HG03565 (cell line): ENCODE results near the gene ONECUT3.
"Not testable (repeated sequence)": the region's sequence is repeated elsewhere in the genome, so short reads cannot be mapped to it uniquely, and the experiment has no call there.

Experiments used
- ATAC-seq: cut with Tn5 transposase; IDR thresholded peaks from one replicate; pipeline ENCODE4 v1.9.1; 2021; ENCODE audit warnings: mild to moderate bottlenecking, moderate library complexity; ENCODE audit not compliant: unreplicated experiment

The ONECUT3 gene

GRCh38 chr19:1752757-1753728 is at the start of gene ONECUT3:
Gene ONECUT3 (plus strand): TSS chr19:1753506. CDS start chr19:1753663, 157 bp downstream.
- no peak for ATAC-seq

DNA sequence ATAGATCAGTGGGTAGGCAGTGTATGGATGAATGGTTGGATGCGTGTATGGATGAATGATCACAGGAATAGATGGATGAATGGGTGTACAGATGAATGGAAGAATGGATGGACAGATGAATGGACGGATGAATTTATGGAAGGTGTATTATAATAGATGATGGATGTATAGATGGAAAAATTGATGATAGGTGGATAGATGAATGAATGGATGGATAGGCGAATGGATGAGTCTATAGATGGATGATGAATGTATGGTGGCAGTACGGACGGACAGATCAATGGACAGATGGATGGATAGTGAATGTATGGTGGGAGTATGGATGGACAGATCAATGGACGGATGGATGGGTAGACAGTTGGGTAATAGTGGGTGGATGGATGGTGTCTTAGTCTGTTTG is 49.0 kb upstream of the ONECUT3 start:
- ATAC-seq = no peak

DNA sequence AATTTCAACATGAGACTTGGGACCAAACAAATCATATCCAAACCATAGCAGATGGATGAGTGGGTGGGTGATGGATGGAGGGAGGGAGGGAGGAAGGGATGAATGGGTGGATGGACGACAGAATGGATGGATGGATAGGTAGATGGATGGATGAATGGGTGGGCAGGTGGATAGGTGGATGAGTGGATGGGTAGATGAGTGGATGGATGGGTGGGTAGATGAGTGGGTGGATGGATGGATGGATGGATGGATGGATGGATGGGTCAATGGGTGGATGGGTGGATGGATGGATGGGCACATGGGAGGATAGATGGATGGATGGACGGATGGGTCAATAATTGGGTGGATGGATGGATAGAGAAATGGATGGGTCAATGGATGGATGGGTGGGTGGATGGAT is 47.9 kb upstream of the ONECUT3 start:
- ATAC-seq = no peak

GRCh38 chr19:1706646-1707045 is 46.7 kb upstream of the ONECUT3 start:
- not testable (repeated sequence) for ATAC-seq

DNA sequence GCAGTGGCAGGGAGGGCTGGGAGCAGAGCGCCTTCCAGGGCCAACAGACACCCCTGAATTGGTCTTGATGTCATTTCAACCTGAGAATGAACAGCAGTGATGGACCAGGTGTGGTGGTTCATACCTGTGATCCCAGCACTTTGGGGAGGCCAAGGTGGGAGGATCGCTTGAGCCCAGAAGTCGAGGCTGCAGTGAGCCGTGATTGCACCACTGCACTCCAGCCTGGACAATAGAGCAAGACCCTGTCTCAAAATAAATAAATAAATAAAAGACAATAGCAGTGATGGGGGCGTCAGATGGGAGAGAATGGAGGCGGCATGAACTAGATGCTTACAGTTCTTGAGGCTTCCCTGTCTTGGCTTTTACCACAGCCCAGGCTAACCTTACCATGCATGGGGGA is 46.1 kb upstream of the ONECUT3 start:
- no peak for ATAC-seq

DNA sequence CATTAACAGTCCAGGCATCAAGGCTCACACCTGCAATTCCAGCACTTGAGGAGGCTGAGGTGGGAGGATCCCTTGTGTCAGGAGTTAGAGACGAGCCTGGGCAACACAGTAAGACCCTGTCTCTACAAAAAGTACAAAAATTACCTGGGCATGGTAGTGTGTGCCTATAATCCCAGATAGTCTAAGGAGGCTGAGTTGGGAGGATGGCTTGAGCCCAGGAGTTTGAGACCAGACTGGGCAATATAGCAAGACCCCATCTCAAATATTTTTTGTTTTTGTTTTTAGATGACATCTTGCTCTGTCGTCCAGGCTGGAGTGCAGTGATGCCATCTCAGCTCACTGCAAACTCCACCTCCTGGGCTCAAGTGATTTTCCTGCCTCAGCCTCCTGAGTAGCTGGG is 40.1 kb upstream of the ONECUT3 start:
- no peak for ATAC-seq

DNA sequence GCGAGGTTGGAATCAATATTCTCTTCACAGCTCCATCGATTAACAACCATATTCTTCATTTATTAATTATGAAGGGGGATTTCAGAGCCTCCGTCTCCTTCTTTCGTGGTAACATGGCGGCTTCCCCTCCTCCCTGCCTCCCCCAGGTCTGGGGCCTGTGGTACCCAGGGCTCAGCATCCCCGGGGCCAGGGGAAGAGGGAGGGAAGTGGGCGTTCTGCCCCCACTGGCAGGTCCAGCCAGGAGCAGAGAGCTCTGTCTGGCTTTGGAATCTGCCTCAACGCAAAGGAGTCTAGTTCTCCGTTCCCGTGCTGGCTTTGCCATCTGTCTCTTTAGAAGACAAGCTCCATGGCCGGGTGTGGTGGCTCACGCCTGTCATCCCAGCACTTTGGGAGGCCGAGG is 37.8 kb upstream of the ONECUT3 start:
- ATAC-seq = no peak

DNA sequence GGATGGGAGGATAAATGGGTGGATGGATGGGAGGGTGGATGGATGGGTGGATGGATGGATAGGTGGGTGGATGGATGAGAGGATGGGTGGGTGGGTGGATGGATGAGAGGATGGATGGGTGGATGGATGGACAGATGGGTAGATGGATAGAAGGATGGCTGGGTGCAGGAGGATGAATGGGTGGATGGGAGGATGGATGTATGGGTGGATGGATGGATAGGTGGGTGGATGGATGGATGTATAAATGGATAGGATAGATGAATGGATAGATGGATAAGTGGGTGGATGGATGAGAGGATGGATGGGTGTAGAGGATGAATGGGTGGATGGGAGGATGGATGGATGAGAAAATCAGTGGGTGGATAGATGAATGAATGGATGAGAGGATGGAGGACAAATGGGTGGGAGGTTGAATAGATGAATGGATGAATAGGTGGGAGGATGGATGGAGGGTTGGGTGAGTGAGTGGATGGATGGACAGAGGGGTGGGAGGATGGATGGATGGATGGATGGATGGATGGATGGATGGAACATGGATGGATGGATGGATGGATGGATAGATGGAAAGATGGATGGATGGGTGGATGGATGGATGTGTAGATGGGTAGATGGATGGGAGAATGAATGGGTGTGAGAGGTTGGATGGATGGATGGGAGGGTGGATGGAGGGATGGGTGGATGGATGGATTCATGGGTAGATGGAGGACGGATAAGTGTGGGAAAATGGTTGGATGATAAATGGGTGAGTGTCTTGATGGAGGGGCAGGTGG is 35.9 kb upstream of the ONECUT3 start:
- no peak for ATAC-seq

GRCh38 chr19:1717970-1718264 is 35.4 kb upstream of the ONECUT3 start:
- no peak for ATAC-seq

DNA sequence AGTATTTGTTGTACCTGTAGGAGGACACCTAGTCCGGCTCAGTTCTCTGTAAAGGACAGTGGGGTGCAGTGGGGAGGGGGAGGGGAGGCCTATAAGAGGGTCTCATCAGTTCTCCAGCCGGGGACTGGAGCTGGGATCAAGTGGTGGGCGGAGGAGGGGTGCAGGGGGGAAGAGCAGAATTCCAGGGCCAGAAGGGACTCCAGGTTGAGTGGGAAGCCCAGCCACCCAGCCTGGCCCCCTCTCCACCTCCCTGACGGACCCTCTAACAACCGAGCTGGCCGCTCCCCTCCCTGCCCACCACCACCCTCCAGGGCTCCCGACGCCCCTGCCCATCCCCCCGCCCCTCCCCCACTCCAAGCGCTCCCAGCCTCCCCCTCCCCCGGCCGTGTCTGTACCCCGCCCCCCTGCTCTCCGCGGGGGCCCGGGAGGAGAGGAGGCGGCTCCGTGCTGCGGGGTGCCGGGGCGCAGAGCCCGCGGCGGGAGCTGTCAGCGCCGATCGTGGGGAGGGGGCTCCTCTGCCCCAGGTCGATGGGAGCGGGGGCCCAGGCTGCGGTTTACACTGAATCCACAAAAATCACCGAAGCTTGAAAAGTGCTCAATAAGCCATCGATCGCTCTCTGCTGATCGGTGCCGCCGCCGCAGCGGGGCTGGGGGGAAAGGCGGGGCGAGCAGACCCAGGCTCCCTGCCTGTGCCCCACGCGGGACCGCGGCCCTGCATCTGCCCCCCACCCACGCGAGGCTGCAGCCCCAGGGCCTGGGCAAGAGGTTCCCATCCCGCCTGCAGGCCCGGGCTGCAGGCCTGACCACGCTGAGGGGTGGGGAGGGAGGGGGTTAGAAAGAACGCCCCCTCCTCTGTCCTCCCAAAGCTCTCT is 34.6 kb upstream of the ONECUT3 start:
- ATAC-seq = no peak

- ATAC-seq = no peak
Measured at GRCh38 chr19:1719519-1719918, 33.8 kb upstream of the ONECUT3 start.

DNA sequence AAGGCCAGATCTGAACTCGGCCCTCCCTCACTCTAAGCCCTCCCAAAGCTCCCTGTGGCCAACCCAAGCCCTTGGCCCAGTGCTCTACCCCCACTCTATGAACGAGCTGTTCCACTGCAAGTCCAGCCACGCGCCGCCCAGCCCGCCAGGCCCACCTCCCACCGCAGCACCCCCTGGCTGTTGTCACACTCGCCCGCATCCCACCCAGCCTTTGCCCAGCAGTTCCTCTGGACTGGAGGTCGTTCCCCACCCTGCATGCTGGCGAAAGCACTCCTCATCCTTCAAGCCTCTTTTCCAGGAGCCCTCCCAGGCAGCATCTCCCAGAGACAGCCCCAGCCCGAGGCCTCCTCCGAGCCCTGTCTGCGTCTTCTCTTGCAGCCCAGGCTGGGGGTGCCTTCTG is 33.1 kb upstream of the ONECUT3 start:
- no peak for ATAC-seq

DNA sequence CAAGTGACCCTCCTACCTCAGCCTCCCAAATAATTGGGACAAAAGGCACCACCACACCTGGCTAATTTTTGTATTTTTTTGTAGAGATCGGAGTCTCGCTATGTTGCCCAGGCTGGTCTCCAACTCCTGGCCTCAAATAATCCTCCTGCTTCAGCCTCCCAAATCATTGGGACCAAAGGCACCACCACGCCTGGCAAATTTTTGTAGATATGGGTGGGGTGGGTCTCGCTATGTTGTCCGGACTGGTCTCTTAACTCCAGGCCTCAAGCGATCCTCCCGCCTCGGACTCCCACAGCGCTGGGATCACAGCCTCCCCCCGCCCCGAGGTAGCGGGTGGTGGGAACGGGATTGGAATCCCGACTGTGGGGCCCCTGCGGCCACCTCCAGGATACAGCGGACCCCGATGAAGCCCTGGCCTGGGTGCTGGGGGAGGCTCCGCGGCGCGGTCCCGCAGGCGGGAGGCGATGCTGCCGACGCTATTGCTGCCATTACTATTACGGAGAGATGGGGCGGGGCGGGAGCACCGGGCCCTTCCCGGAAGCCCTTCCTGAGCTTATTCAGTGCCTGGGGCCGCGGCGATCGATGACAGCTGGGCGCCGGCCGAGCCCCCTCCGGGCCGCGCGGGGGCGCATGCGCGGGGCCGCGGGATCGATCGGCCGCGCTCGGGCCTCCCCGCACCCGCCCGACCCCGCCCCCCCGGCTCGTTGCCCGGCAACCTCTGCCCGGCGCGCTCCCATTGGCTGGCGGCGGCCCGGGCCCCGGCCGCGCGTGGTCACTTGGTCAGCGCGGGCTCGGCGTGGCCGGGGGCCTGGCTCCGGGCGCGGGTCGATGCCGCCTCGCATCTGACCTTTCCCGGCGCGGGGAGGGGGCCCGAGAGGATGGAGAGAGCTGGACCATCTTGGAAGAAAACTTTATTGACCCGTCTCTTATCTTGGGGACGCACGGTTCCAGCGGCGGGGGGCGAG is 27.9 kb upstream of the ONECUT3 start:
- no peak for ATAC-seq

DNA sequence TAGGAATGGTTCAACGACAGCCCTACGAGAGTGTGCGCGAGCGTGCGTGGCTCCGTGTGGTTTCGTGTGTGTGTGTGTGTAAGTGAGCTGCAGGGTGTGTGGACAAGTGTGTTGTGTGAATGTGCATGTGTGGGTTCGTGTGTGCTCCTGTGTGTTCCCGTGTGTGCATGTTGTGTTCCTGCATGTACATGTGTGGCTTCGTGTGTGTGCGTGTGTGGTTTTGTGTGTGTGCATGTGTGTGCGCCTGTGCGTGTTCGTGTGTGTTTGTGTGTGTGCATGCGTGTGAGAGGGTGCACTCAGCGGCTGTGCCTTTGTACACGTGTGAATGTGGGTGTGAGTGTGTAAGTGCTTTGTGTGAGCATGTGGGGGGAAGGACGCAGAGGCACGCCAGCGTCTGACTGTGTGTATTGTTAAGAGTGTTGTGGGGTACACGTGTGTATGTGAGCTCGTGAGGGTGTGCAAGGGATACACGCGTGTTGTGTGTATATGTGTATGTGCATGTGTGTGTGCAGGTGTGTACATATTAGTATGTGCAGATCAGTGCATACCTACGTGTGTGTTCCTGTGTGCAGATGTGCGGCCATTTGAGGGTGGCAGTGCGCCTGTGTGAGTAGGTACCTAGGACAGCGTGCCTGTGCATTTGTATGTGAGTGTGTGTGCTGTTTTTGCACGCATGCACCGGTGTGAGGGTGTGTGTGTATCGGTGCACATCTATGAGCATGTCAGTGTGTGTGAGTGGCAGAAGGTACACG is 24.3 kb upstream of the ONECUT3 start:
- no peak for ATAC-seq

- no peak for ATAC-seq
Measured at GRCh38 chr19:1729568-1729925, 23.8 kb upstream of the ONECUT3 start.

DNA sequence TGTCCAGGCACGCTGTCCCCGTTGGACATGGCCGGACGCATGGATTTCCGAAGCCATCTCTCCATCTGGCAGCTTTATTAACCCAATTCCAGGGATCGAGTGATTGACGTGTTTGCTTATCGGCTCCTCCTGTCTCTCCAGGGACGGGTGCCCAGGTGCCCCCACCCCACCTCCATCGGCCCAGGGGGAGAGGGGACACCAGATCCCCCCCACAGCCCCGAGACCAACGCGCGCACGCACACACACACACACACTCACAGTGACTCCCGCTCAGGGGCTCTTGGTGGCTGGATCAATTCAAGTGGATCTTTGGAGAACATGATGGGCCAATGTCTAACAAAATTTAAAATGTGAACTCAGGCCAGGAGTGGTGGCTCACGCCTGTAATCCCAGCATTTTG is 23.1 kb upstream of the ONECUT3 start:
- ATAC-seq = no peak

DNA sequence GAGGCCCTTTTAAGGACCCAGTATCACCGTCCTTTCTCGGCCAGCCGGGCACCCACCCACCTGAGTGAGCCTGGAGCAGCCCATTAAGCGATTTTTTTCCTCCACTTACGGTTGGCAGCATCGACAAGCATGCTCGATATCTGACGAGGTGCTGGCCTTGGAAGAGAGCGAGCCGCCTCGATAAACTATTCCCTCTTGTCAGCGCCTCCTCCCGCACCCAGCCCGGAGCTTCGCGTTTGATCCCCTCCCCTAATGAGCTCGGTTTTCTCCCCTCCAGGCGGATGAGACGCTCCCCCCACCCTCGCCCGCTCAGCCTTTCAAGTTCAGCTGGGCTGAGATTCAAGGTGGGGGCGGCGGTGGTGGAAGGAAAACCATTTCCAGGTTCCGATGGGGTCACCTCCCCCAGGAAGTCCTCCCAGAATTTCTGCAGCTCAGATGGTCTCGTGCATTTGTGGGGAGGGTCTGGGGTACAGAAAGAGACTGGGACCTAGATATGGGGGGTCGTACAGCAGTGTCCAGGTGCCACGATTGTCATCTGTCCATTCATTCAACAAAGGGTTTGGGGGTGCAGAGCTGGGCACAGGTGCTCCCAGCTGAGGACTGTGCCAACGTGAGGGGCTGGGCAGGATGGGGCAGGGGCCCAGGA is 18.9 kb upstream of the ONECUT3 start:
- ATAC-seq = no peak

DNA sequence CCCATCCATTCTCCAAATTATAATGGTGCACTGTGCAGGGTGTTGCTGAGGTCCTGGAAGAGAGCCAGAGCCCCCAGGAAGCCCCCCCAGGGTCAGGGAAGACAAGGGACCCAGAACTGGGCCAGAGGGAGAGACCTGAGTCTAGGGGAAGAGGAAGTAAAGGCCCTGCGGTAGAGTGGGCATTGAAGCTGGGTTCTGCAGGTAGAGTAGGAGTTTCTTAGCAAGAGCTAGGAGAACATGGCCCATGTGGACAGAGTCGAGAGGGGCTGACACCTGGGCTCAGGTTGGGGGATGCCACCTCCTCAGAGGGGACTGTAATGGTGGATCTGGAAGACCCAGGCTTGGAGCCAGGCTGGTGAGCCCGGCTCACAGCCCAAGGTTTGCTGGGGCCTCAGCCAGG is 17.0 kb upstream of the ONECUT3 start:
- no peak for ATAC-seq

GRCh38 chr19:1736927-1737326 is 16.4 kb upstream of the ONECUT3 start:
- ATAC-seq = no peak
